Glutamatergic neuron (in vitro differentiated cells): ENCODE measurements around the gene SCD5. TPM values are rescaled to one million over a fixed set of nuclear protein-coding genes. Genes with fewer than 3 reads are reported as not detected.

Experiments used
- DNase-seq: peaks from one replicate; pipeline ENCODE4 v3.0.0; 2022
- H3K27ac Mint-ChIP-seq: one replicate; pipeline ENCODE4 v1.8.0; 2020; ENCODE audit warnings: mild to moderate bottlenecking, mixed read lengths, inconsistent platforms; ENCODE audit not compliant: unreplicated experiment
- H3K27me3 Mint-ChIP-seq: one replicate; pipeline ENCODE4 v1.8.0; 2020; ENCODE audit warnings: mild to moderate bottlenecking, moderate library complexity, mixed read lengths, inconsistent platforms; ENCODE audit not compliant: unreplicated experiment
- H3K36me3 Mint-ChIP-seq: one replicate; pipeline ENCODE4 v1.8.0; 2020; ENCODE audit warnings: mild to moderate bottlenecking, mixed read lengths, inconsistent platforms; ENCODE audit not compliant: unreplicated experiment
- H3K4me1 Mint-ChIP-seq: one replicate; pipeline ENCODE4 v1.8.0; 2020; ENCODE audit warnings: mild to moderate bottlenecking, low read depth, mixed read lengths, inconsistent platforms; ENCODE audit not compliant: unreplicated experiment
- H3K4me3 Mint-ChIP-seq: one replicate; pipeline ENCODE4 v1.8.0; 2020; ENCODE audit warnings: mild to moderate bottlenecking, mixed read lengths, inconsistent platforms; ENCODE audit not compliant: unreplicated experiment
- H3K9me3 Mint-ChIP-seq: one replicate; pipeline ENCODE4 v1.8.0; 2020; ENCODE audit warnings: mild to moderate bottlenecking, moderate library complexity, mixed read lengths, inconsistent platforms; ENCODE audit not compliant: unreplicated experiment
- total RNA-seq: library from RNA; stranded (reverse); fragmentation: NEBNext Ultra II Directional; extraction: Animal tissue kit (Norgen Biotek cat#: 25700); gene quantifications from one replicate; pipeline ENCODE4 v1.2.1, GENCODE V29; 2021; ENCODE audit not compliant: unreplicated experiment
- TF ChIP-seq, protein P1 (sequence below): fragments of 200-600 bp; sonication (generic); IDR thresholded peaks from one replicate; pipeline ENCODE4 v1.5.0; 2021; ENCODE audit not compliant: partially characterized antibody, unreplicated experiment

SCD5 gene
- total RNA-seq, 1 donor from 2014 or later, result 31.9 TPM

DNA sequence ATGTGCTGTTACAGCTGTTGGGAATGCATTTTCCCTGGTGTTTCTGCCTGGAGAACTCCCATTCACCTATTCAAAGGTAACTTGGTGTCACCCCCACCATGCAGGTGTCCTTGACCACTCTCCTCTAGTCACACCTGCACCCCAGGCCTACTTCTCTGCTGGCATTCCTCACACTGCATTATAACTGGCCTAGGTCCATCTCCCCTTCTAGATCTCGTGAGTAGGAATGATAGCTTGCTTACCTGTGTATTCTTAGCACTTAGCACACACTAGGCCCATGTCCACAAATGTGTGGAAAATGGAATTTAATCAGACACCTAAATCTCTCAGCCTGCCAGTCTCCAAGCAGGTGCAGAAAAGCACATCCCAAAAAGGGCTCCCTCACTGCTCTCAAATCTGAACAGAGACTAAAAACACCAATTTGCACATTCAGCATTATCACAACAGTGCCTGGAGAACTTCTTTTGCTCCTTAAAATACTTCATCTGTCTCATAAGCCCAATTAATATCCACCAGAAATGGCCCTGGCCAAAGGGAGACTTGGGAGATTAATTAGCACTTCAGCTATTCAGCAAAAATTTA, 18.3 kb downstream of the SCD5 start:
- no peaks in the 10 kb centered on the region for H3K9me3 Mint-ChIP-seq
- H3K27ac Mint-ChIP-seq, result no peak overlapping the region
- TF ChIP-seq, protein P1, sequence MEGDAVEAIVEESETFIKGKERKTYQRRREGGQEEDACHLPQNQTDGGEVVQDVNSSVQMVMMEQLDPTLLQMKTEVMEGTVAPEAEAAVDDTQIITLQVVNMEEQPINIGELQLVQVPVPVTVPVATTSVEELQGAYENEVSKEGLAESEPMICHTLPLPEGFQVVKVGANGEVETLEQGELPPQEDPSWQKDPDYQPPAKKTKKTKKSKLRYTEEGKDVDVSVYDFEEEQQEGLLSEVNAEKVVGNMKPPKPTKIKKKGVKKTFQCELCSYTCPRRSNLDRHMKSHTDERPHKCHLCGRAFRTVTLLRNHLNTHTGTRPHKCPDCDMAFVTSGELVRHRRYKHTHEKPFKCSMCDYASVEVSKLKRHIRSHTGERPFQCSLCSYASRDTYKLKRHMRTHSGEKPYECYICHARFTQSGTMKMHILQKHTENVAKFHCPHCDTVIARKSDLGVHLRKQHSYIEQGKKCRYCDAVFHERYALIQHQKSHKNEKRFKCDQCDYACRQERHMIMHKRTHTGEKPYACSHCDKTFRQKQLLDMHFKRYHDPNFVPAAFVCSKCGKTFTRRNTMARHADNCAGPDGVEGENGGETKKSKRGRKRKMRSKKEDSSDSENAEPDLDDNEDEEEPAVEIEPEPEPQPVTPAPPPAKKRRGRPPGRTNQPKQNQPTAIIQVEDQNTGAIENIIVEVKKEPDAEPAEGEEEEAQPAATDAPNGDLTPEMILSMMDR, result no peak
- peaks cover 4% of the 10 kb centered on the region for H3K36me3 Mint-ChIP-seq
- H3K4me1 Mint-ChIP-seq, result peaks cover 14% of the 10 kb centered on the region
- no peak for DNase-seq
- H3K27me3 Mint-ChIP-seq, result peaks cover 5% of the 10 kb centered on the region
- H3K4me3 Mint-ChIP-seq, result no peak overlapping the region

DNA sequence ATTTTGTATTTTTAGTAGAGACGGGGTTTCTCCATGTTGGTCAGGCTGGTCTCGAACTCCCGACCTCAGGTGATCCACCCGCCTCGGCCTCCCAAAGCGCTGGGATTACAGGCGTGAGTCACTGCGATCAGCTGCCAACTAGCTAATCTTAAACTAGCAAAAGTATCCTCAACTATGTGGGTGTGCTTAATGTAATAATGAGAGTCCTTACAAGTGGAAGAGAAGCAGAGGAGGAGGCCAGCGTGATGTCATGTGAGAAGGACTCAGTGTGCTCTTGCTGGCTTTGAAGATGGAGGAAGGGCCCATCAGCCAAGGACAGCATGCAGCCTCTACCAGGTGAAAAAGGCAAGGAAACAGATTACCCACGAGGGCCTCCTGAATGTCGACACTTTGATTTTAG, 19.6 kb downstream of the SCD5 start:
- H3K9me3 Mint-ChIP-seq, result no peaks in the 10 kb centered on the region
- H3K4me3 Mint-ChIP-seq, result no peak overlapping the region
- peaks cover 7% of the 10 kb centered on the region for H3K4me1 Mint-ChIP-seq
- H3K36me3 Mint-ChIP-seq, result peaks cover 4% of the 10 kb centered on the region
- TF ChIP-seq, protein P1, result no peak
- H3K27ac Mint-ChIP-seq, result no peak overlapping the region
- DNase-seq, result no peak
- H3K27me3 Mint-ChIP-seq, result peaks cover 2% of the 10 kb centered on the region

DNA sequence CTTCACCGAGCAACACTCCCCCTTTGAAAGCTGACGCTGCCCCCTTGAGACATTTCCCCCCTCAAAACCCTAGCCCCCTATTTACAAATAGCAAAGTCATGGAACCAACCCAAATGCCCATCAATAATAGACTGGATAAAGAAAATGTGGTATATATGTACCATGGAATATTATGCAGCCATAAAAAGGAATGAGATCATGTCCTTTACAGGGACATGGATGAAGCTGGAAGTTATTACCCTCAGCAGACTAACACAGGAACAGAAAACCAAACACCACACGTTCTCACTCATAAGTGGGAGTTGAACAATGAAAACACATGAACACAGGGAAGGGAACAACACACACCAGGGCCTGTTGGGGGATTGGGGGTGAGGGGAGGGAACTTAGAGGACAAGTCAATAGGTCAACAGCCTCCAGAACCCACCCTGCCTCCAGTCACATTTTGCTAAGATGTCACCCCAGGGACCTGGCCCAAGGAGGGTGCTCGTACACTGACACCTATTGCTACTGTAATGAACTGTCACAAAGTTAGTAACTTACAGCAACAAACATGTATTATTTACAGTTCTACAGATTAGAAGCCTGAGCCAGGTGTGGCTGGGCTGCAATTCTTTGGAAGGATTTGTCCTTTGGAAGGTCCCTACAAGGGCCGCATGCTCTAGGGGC, 20.6 kb downstream of the SCD5 start:
- TF ChIP-seq, protein P1, result no peak
- no peak for DNase-seq
- Mint-ChIP-seq H3K9me3 (peaks cover 2% of the 10 kb centered on the region), H3K27ac (no peak overlapping the region), H3K27me3 (peaks cover 6% of the 10 kb centered on the region), H3K4me3 (no peak overlapping the region), H3K4me1 (peaks cover 4% of the 10 kb centered on the region), H3K36me3 (peaks cover 4% of the 10 kb centered on the region)

DNA sequence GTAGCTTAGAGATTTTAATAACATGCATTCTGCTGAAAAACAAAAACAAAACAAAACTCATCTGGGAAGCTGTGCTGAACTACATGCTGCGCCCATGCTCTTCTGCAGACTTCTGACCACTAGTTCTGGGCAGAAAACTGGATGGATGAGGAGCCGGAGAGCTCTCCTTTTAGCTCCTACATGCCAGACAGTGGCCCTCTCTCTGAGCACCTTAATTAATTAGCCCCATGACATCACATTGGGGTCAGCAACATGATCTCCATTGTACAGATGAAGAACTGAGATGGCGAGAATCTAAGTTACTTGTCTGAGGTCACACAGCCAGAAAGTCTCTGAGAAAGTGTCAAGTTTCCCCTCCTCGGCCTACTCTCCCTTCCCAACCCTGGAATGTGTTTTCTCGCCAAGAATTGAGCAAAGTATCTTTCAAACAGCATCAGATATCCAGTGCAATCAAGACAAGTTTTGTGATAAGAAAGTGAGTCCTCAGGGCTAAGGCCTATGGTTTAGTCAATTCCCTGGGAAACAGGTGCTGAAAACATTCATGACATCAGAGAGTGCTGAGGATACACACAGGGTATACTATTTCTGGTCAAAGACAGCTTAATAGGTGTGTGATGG, 21.6 kb downstream of the SCD5 start:
- no peak overlapping the region for H3K4me3 Mint-ChIP-seq
- no peak for DNase-seq
- H3K4me1 Mint-ChIP-seq, result peaks cover 3% of the 10 kb centered on the region

More for the DNA sequence above, 21.6 kb downstream of the SCD5 start:
- TF ChIP-seq, protein P1, result no peak
- peaks cover 4% of the 10 kb centered on the region for H3K36me3 Mint-ChIP-seq
- peaks cover 2% of the 10 kb centered on the region for H3K9me3 Mint-ChIP-seq
- H3K27ac Mint-ChIP-seq, result no peak overlapping the region
- H3K27me3 Mint-ChIP-seq, result peaks cover 6% of the 10 kb centered on the region
